ENCODE data around the gene FNDC3B.

Gene FNDC3B

GRCh38 chr3:172018364-172018763 is 21.0 kb upstream of the FNDC3B start:
- Histone ChIP-seq H3K9ac (ENCODE audit: low read length) (no peak overlapping the region), H3K4me2 (ENCODE audit: low read depth, low read length) (no peak overlapping the region), H3K9me3 (replicated peaks; ENCODE audit: insufficient read depth, low read length) (no peaks in the 10 kb centered on the region), H2AFZ (ENCODE audit: low read length) (no peak overlapping the region), H3K9me2 (replicated peaks; ENCODE audit: insufficient read depth, low read length) (no peaks in the 10 kb centered on the region), H3K27me3 (replicated peaks; ENCODE audit: insufficient read depth, low read length) (no peaks in the 10 kb centered on the region), H3K4me3 (ENCODE audit: low read length) (no peak overlapping the region), H3K4me1 (ENCODE audit: low read length) (no peaks in the 10 kb centered on the region), H3F3A (ENCODE audit: insufficient read depth, low read length) (no peaks in the 10 kb centered on the region), H4K20me1 (ENCODE audit: insufficient read depth, low read length) (no peaks in the 10 kb centered on the region), H3K27ac (ENCODE audit: low read length) (no peak overlapping the region), H3K79me2 (ENCODE audit: low read length) (no peaks in the 10 kb centered on the region), H3K36me3 (replicated peaks; ENCODE audit: insufficient read depth, low read length) (no peaks in the 10 kb centered on the region)
- no peak for DNase-seq
- TF ChIP-seq CTCF (IDR thresholded peaks at IDR 0.05; ENCODE audit: low read length), result no peak
- no peak for TF ChIP-seq EZH2phosphoT487 (IDR thresholded peaks at IDR 0.05; ENCODE audit: low read length)
- TF ChIP-seq EZH2 (optimal IDR thresholded peaks at IDR 0.05; ENCODE audit: low read depth, low read length), result no peak

GRCh38 chr3:172020763-172021162 is 18.6 kb upstream of the FNDC3B start:
- Histone ChIP-seq H3K4me3 (ENCODE audit: low read length) (no peak overlapping the region), H4K20me1 (ENCODE audit: insufficient read depth, low read length) (no peaks in the 10 kb centered on the region), H3K9me2 (replicated peaks; ENCODE audit: insufficient read depth, low read length) (no peaks in the 10 kb centered on the region), H3K9me3 (replicated peaks; ENCODE audit: insufficient read depth, low read length) (no peaks in the 10 kb centered on the region), H3K36me3 (replicated peaks; ENCODE audit: insufficient read depth, low read length) (no peaks in the 10 kb centered on the region), H3K9ac (ENCODE audit: low read length) (no peak overlapping the region), H2AFZ (ENCODE audit: low read length) (no peak overlapping the region), H3F3A (ENCODE audit: insufficient read depth, low read length) (no peaks in the 10 kb centered on the region), H3K27me3 (replicated peaks; ENCODE audit: insufficient read depth, low read length) (no peaks in the 10 kb centered on the region), H3K4me2 (ENCODE audit: low read depth, low read length) (no peak overlapping the region), H3K4me1 (ENCODE audit: low read length) (no peaks in the 10 kb centered on the region), H3K79me2 (ENCODE audit: low read length) (no peaks in the 10 kb centered on the region), H3K27ac (ENCODE audit: low read length) (no peak overlapping the region)
- no peak for DNase-seq
- TF ChIP-seq EZH2phosphoT487 (IDR thresholded peaks at IDR 0.05; ENCODE audit: low read length) (no peak), CTCF (IDR thresholded peaks at IDR 0.05; ENCODE audit: low read length) (no peak), EZH2 (optimal IDR thresholded peaks at IDR 0.05; ENCODE audit: low read depth, low read length) (no peak)

- no peak for TF ChIP-seq EZH2 (optimal IDR thresholded peaks at IDR 0.05; ENCODE audit: low read depth, low read length)
- TF ChIP-seq EZH2phosphoT487 (IDR thresholded peaks at IDR 0.05; ENCODE audit: low read length), result no peak
- TF ChIP-seq CTCF (IDR thresholded peaks at IDR 0.05; ENCODE audit: low read length), result no peak
- Histone ChIP-seq H3F3A (ENCODE audit: insufficient read depth, low read length) (no peaks in the 10 kb centered on the region), H3K36me3 (replicated peaks; ENCODE audit: insufficient read depth, low read length) (no peaks in the 10 kb centered on the region), H4K20me1 (ENCODE audit: insufficient read depth, low read length) (no peaks in the 10 kb centered on the region), H3K4me3 (ENCODE audit: low read length) (no peak overlapping the region), H3K27me3 (replicated peaks; ENCODE audit: insufficient read depth, low read length) (no peaks in the 10 kb centered on the region), H3K4me2 (ENCODE audit: low read depth, low read length) (no peak overlapping the region), H3K9me2 (replicated peaks; ENCODE audit: insufficient read depth, low read length) (no peaks in the 10 kb centered on the region), H3K79me2 (ENCODE audit: low read length) (no peaks in the 10 kb centered on the region), H3K9me3 (replicated peaks; ENCODE audit: insufficient read depth, low read length) (no peaks in the 10 kb centered on the region), H3K4me1 (ENCODE audit: low read length) (no peaks in the 10 kb centered on the region), H3K9ac (ENCODE audit: low read length) (no peak overlapping the region), H2AFZ (ENCODE audit: low read length) (no peak overlapping the region), H3K27ac (ENCODE audit: low read length) (no peak overlapping the region)
- DNase-seq, result no peak
Observed at GRCh38 chr3:172021164-172021563, 18.2 kb upstream of the FNDC3B start.
